PFSK-1 (cell line): ENCODE measurements around the gene SOD1.

ENCODE experiments used
- FOXP2 ChIP-seq: optimal IDR thresholded peaks from 2 replicates; pipeline ENCODE3; 2011; ENCODE audit warnings: borderline replicate concordance, control low read depth, inconsistent platforms; ENCODE audit not compliant: insufficient read depth; ENCODE audit errors: extremely low read length, extremely low read depth
- POLR2AphosphoS5 ChIP-seq: IDR thresholded peaks from 2 replicates; pipeline ENCODE4 v1.6.1; 2012; ENCODE audit warnings: low read depth, mild to moderate bottlenecking, control low read depth, low read length, moderate library complexity
- REST ChIP-seq, 2 experiments: IDR thresholded peaks; 2 replicates each; pipeline versions ENCODE4 v1.6.1 to v1.8.0; 2011 to 2012; ENCODE audit warnings: low read depth in 2 of 2, low read length in 2 of 2, control low read depth in 1 of 2, inconsistent platforms in 1 of 2, mild to moderate bottlenecking in 1 of 2, moderate library complexity in 1 of 2; ENCODE audit not compliant: insufficient read depth in 1 of 2
- SIN3A ChIP-seq: IDR thresholded peaks from 2 replicates; pipeline ENCODE4 v1.6.1; 2012; ENCODE audit warnings: mild to moderate bottlenecking, low read length, moderate library complexity, borderline replicate concordance; ENCODE audit not compliant: insufficient read depth
- TAF1 ChIP-seq: IDR thresholded peaks from 2 replicates; pipeline ENCODE4 v1.6.1; 2012; ENCODE audit warnings: low read length, control low read depth, borderline replicate concordance; ENCODE audit not compliant: insufficient read depth

SOD1 gene

GRCh38 chr21:31675960-31676359 lies 16.5 kb downstream of the SOD1 start:
- no peak for TF ChIP-seq REST (IDR thresholded peaks at IDR 0.05; ENCODE audit: insufficient read depth in 1 of 2, low read depth in 2 of 2, low read length in 2 of 2)
- TF ChIP-seq TAF1: no peak
- TF ChIP-seq SIN3A: no peak
- no peak for TF ChIP-seq POLR2AphosphoS5
- no peak for TF ChIP-seq FOXP2

- TF ChIP-seq FOXP2 (no peak), TAF1 (no peak), SIN3A (no peak), POLR2AphosphoS5 (no peak), REST (IDR thresholded peaks at IDR 0.05; ENCODE audit: insufficient read depth in 1 of 2, low read depth in 2 of 2, low read length in 2 of 2) (no peak)
Observed at GRCh38 chr21:31677047-31677446, 17.6 kb downstream of the SOD1 start.

- TF ChIP-seq POLR2AphosphoS5 (no peak), FOXP2 (no peak), REST (IDR thresholded peaks at IDR 0.05; ENCODE audit: insufficient read depth in 1 of 2, low read depth in 2 of 2, low read length in 2 of 2) (no peak), SIN3A (no peak), TAF1 (no peak)
Observed at GRCh38 chr21:31678478-31678877, 19.0 kb downstream of the SOD1 start.

GRCh38 chr21:31682620-31683019 lies 23.1 kb downstream of the SOD1 start:
- TF ChIP-seq SIN3A: no peak
- TF ChIP-seq FOXP2: no peak
- no peak for TF ChIP-seq POLR2AphosphoS5
- TF ChIP-seq TAF1: no peak
- no peak for TF ChIP-seq REST (IDR thresholded peaks at IDR 0.05; ENCODE audit: insufficient read depth in 1 of 2, low read depth in 2 of 2, low read length in 2 of 2)

DNA sequence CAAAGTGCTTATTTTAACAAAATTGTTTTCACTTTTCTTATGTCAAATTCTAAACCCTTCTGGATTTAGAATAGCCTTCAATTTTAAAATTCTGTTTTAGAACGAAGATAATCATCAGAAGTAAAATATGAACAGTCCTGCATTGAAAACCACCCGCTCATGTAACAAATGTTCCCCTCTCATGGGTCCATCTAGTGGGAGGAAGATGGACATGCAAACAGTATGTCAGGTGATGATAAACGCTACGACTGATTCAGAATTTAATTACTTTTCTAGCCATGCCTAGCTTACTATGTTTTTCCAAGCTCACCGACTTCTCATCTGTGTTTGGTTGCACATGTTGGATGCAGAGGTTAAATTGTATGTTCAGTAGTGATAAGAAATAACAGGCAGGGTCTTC lies 23.5 kb downstream of the SOD1 start:
- TF ChIP-seq REST (IDR thresholded peaks at IDR 0.05; ENCODE audit: insufficient read depth in 1 of 2, low read depth in 2 of 2, low read length in 2 of 2): no peak
- no peak for TF ChIP-seq POLR2AphosphoS5
- no peak for TF ChIP-seq FOXP2
- TF ChIP-seq SIN3A: no peak
- no peak for TF ChIP-seq TAF1
